Spleen (tissue), 11 donors: ENCODE results near the gene IQSEC1. TPM values are rescaled to one million over a fixed set of nuclear protein-coding genes. Genes with fewer than 3 reads are reported as not detected.

Experiments used
- DNase-seq: peaks from one replicate; pipeline ENCODE4 v3.0.0-alpha.2; 2020
- H3K27ac ChIP-seq, 8 donors: fragments of 200-600 bp; sonication (generic) in 7 of 8; 1 replicate in 4 of 8; 2 replicates in 4 of 8; pipeline versions ENCODE4 v1.5.0 to v1.8.0; 2016 to 2021; ENCODE audit warnings: inconsistent platforms in 4 of 8, mild to moderate bottlenecking in 4 of 8, moderate library complexity in 1 of 8
- H3K27me3 ChIP-seq, 7 donors: fragments of 200-600 bp; sonication (generic) in 6 of 7; replicated peaks in 1 of 7; 1 replicate in 4 of 7; 2 replicates in 3 of 7; pipeline versions ENCODE4 v1.5.0 to v1.8.0; 2016 to 2021; ENCODE audit warnings: inconsistent platforms in 3 of 7, mild to moderate bottlenecking in 1 of 7
- H3K36me3 ChIP-seq, 6 donors: fragments of 200-600 bp; sonication (generic) in 5 of 6; 1 replicate in 4 of 6; 2 replicates in 2 of 6; pipeline versions ENCODE4 v1.5.0 to v1.8.0; 2016 to 2021; ENCODE audit warnings: inconsistent platforms in 2 of 6
- H3K4me1 ChIP-seq, 6 donors: fragments of 200-600 bp; sonication (generic) in 5 of 6; 1 replicate in 3 of 6; 2 replicates in 3 of 6; pipeline versions ENCODE4 v1.5.0 to v1.8.0; 2016 to 2021; ENCODE audit warnings: inconsistent platforms in 3 of 6
- H3K4me3 ChIP-seq, 8 donors: fragments of 200-600 bp; sonication (generic) in 7 of 8; 1 replicate in 4 of 8; 2 replicates in 4 of 8; pipeline versions ENCODE4 v1.5.0 to v1.8.0; 2016 to 2021; ENCODE audit warnings: inconsistent platforms in 4 of 8, mild to moderate bottlenecking in 4 of 8, moderate library complexity in 2 of 8
- H3K9me3 ChIP-seq, 8 donors: fragments of 200-600 bp; sonication (generic) in 7 of 8; 1 replicate in 4 of 8; 2 replicates in 4 of 8; pipeline versions ENCODE4 v1.5.0 to v1.8.0; 2016 to 2021; ENCODE audit warnings: inconsistent platforms in 4 of 8
- CTCF ChIP-seq, 11 experiments: fragments of 200-600 bp in 7 of 11; fragments of 450-650 bp in 4 of 11; sonication (generic) in 4 of 11; IDR thresholded peaks in 8 of 11; conservative IDR thresholded peaks in 3 of 11; 1 replicate in 7 of 11; 2 replicates in 4 of 11; pipeline versions ENCODE4 v1.4.0 to v1.8.0; 2016 to 2021; ENCODE audit warnings: antibody characterized with exemption in 11 of 11, inconsistent platforms in 4 of 11, mild to moderate bottlenecking in 1 of 11
- POLR2A ChIP-seq, 3 donors: fragments of 450-650 bp; IDR thresholded peaks; one replicate each; pipeline ENCODE4 v1.5.1; 2017; ENCODE audit warnings: antibody characterized with exemption in 3 of 3, mild to moderate bottlenecking in 1 of 3
- POLR2AphosphoS5 ChIP-seq, 3 donors: sonication (generic); formaldehyde crosslinking; IDR thresholded peaks; one replicate each; pipeline ENCODE4 v1.5.1; 2017; ENCODE audit warnings: antibody characterized with exemption in 3 of 3
- WGBS, 5 donors: extraction: QIAGEN DNeasy Blood & Tissue Kit in 3 of 5; methylation state at CpG; one replicate each; pipeline versions ENCODE4 v1.1.5 to v1.1.7; 2013 to 2018; 5-methylcytosine and 5-hydroxymethylcytosine counted together
- intact Hi-C: fragments of 100-400 bp; cut with DNase I; formaldehyde crosslinking; loops from one replicate; pipeline ENCODE4 v1.15.0; 2023; ENCODE audit warnings: low total_unique reads
- polyA plus RNA-seq, 3 donors: library from polyadenylated mRNA; stranded (reverse); fragments of 200-250 nt; gene quantifications; one replicate each; pipeline ENCODE4 v1.2.1, GENCODE V29; 2013
- total RNA-seq, 7 donors: library from RNA; depleted of rRNA in 3 of 7; stranded (reverse); fragments of >200 nt in 3 of 7; fragmentation: NEBNext Ultra II Directional in 4 of 7; extraction: Animal tissue kit (Norgen Biotek cat#: 25700) in 4 of 7; gene quantifications; one replicate each; pipeline versions ENCODE4 v1.1.0 to v1.2.1, GENCODE V29; 2016 to 2021
- donor health status: healthy with polysubstance abuse.
- donor health status: DM: no; HTN: no; CAD: no; lungs with moderate emphysema.
- donor health status: DM: no; HTN: no; CAD: no.
- donor health status: Bipolar disorder and iron deficiency.
- donor health status: healthy.
- donor health status: DM: no; HTN: no; CAD: no.
- donor health status: DM: yes; HTN: yes; CAD: no.

Gene IQSEC1
- total and polyA plus RNA-seq, 10 donors = 23.0 to 170 (median 116) TPM

DNA sequence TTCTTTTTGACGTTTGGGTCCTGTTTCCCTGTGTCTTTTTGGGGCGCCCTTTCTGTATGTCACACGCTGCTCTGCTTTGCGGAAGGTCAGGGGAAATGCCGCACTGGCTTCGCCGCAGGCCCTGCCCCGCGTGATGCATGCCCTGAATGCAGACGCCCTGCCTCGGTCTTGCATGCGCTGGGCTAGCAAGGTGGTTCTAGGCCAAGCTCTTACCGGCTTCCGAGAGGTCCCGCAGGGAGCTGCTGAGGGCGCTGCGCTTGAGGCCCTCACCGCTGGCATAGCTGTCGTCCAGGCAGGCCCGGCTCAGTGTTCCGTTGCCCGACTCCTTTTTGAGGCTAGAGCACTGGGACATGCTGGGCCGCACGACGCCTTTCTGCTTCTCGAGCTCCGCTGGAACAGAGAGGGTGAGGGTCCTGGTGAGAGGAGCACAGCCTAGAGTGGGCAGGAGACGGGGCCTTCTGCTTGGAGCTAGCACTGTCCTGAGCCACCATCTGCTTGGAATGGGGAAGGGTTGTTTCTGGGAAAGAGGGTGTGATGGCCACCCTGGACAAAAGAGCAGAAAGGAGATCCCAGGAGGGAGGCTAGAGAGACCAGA is 165.0 kb downstream of the IQSEC1 start:
- Histone ChIP-seq H3K9me3 (no peaks in the 10 kb centered on the region), H3K4me1 (peaks cover 2 to 29% (median 21%) of the 10 kb centered on the region in 6 donors), H3K27me3 (no peaks in the 10 kb centered on the region), H3K4me3 (no peak overlapping the region), H3K36me3 (peaks cover 18 to 100% (median 97%) of the 10 kb centered on the region in 6 donors), H3K27ac (no peak overlapping the region)
- intact Hi-C loops = loop anchor here (10.0 kb wide), 1 partner anchor 77 kb away; no protein-coding TSS in a partner anchor
- WGBS, 5 donors = 95 to 98% (median 97%) methylated on average over 22 to 28 of the region's 28 CpGs
- TF ChIP-seq POLR2A (IDR thresholded peaks at IDR 0.05) (no peak), POLR2AphosphoS5 (IDR thresholded peaks at IDR 0.05) (peak in 1 of 3 donors; percentile 58)
- no peak for DNase-seq

- Histone ChIP-seq H3K9me3 (no peaks in the 10 kb centered on the region), H3K27me3 (no peaks in the 10 kb centered on the region), H3K4me1 (peaks cover 5 to 34% (median 26%) of the 10 kb centered on the region in 6 donors), H3K4me3 (no peak overlapping the region), H3K36me3 (peaks cover 18 to 100% (median 97%) of the 10 kb centered on the region in 6 donors), H3K27ac (no peak overlapping the region)
- intact Hi-C loops = loop anchor here (10.0 kb wide), 1 partner anchor 77 kb away; no protein-coding TSS in a partner anchor
- WGBS, 5 donors = 92 to 96% (median 94%) methylated on average over 18 of the region's 18 CpGs
- no peak for DNase-seq
- TF ChIP-seq POLR2AphosphoS5 (IDR thresholded peaks at IDR 0.05) (no peak), POLR2A (IDR thresholded peaks at IDR 0.05) (no peak), CTCF (IDR thresholded peaks at IDR 0.05 in 8 of 11, conservative IDR thresholded peaks at IDR 0.05 in 3 of 11) (no peak)
These were observed 165.5 kb downstream of the IQSEC1 start for GRCh38 chr3:12907729-12908128.

- Histone ChIP-seq H3K4me3 (no peak overlapping the region), H3K4me1 (peaks cover 5 to 38% (median 29%) of the 10 kb centered on the region in 6 donors), H3K27ac (no peak overlapping the region), H3K9me3 (no peaks in the 10 kb centered on the region), H3K27me3 (no peaks in the 10 kb centered on the region), H3K36me3 (peaks cover 18 to 100% (median 96%) of the 10 kb centered on the region in 6 donors)
- intact Hi-C loops = loop anchor here (10.0 kb wide), 1 partner anchor 78 kb away; no protein-coding TSS in a partner anchor
- TF ChIP-seq POLR2AphosphoS5 (IDR thresholded peaks at IDR 0.05) = peak in 1 of 3 donors; percentile 24
- no peak for TF ChIP-seq POLR2A (IDR thresholded peaks at IDR 0.05)
- WGBS, 5 donors = 88 to 94% (median 90%) methylated on average over 14 to 16 of the region's 16 CpGs
- no peak for DNase-seq
These were observed 165.9 kb downstream of the IQSEC1 start for GRCh38 chr3:12907296-12907695.

- no peak overlapping the region for H3K4me3 ChIP-seq
- H3K9me3 ChIP-seq = no peaks in the 10 kb centered on the region
- H3K36me3 ChIP-seq = peaks cover 18 to 100% (median 93%) of the 10 kb centered on the region in 6 donors
- peaks cover 5 to 42% (median 33%) of the 10 kb centered on the region in 6 donors for H3K4me1 ChIP-seq
- intact Hi-C loops = loop anchor here (10.0 kb wide), 1 partner anchor 78 kb away; no protein-coding TSS in a partner anchor
- 73 to 93% (median 90%) methylated on average over 5 of the region's 5 CpGs for WGBS, 5 donors
- no peak for DNase-seq
- H3K27ac ChIP-seq = no peak overlapping the region
- TF ChIP-seq POLR2AphosphoS5 (IDR thresholded peaks at IDR 0.05) (no peak), CTCF (IDR thresholded peaks at IDR 0.05 in 8 of 11, conservative IDR thresholded peaks at IDR 0.05 in 3 of 11) (no peak), POLR2A (IDR thresholded peaks at IDR 0.05) (no peak)
- no peaks in the 10 kb centered on the region for H3K27me3 ChIP-seq
These were observed 166.3 kb downstream of the IQSEC1 start for GRCh38 chr3:12906916-12907290.
